Tibial artery (tissue), 4 donors: Measurements from ENCODE around the gene STK40.

Experiments used
- DNase-seq, 2 donors: peaks; one replicate each; pipeline ENCODE4 v3.0.0-alpha.2; 2019
- H3K27ac ChIP-seq, 2 donors: fragments of 200-600 bp; sonication (generic) in 1 of 2; 1 replicate in 1 of 2; 2 replicates in 1 of 2; pipeline ENCODE4 v1.5.1; 2018 to 2019; ENCODE audit warnings: mild to moderate bottlenecking in 1 of 2
- H3K27me3 ChIP-seq, 2 donors: fragments of 200-600 bp; sonication (generic) in 1 of 2; one replicate each; pipeline versions ENCODE4 v1.5.1 to v1.6.0; 2016 to 2019
- H3K36me3 ChIP-seq, 3 donors: fragments of 200-600 bp; sonication (generic) in 2 of 3; one replicate each; pipeline ENCODE4 v1.5.1; 2016 to 2019; ENCODE audit warnings: mild to moderate bottlenecking in 2 of 3
- H3K4me1 ChIP-seq, 4 donors: fragments of 200-600 bp; sonication (generic) in 2 of 4; 1 replicate in 3 of 4; 2 replicates in 1 of 4; pipeline ENCODE4 v1.5.1; 2016 to 2019
- H3K4me3 ChIP-seq, 2 donors: fragments of 200-600 bp; sonication (generic) in 1 of 2; 1 replicate in 1 of 2; 2 replicates in 1 of 2; pipeline ENCODE4 v1.5.1; 2018 to 2019; ENCODE audit warnings: mild to moderate bottlenecking in 2 of 2
- H3K9me3 ChIP-seq, 3 donors: fragments of 200-600 bp; sonication (generic) in 1 of 3; one replicate each; pipeline ENCODE4 v1.5.1; 2016 to 2019
- intact Hi-C: fragments of 100-400 bp; cut with DNase I; formaldehyde crosslinking; loops from one replicate; pipeline ENCODE4 v1.15.0; 2023; ENCODE audit warnings: low total_unique reads
- TF ChIP-seq, protein P1 (sequence below), 2 experiments: fragments of 200-600 bp in 1 of 2; fragments of 450-650 bp in 1 of 2; IDR thresholded peaks; one replicate each; pipeline ENCODE4 v1.5.1; 2017 to 2019; ENCODE audit warnings: antibody characterized with exemption in 2 of 2, mild to moderate bottlenecking in 1 of 2, moderate library complexity in 1 of 2

STK40 gene

DNA sequence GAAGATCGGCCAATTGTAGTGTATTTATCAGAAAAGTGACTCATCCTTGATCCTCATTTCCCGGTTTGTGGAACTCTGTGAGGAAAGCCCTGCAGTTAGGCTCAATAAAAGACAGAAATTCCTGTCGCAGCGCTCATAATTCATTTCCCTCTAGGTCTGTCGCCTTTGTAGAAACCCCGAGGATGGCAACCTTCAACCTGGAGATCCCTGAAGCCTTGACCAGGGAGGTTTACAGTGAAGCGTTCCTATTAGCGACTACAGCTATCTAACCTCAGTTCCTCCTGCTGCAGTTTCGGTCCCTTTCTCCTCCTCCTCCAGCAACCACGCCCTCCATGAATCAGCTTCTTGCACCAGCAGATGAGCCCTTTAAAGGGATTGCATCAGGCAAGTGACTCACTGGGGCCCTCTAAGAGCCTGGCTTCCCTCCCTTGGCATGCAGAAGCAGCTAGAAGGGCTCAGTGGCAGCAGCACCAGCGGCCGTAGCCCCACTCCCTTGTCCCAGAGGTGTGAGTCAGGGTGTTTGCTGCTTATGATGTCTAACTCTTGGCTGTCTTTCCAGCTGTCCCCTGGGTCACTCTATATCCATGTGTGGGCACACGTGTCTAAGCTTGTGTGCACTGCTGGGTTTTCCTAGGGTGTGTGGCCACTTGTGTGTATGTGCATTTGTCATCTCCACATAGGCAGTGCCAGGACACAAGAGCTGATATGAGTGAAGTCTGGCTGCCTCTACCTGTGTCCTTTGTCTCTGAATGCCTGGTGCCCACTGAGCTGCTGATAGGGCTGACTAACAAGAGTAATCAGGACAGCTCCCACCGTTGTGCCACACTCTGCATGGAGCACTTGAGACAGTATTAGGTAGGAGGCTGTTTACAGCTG lies 779 bp upstream of the STK40 start:
- TF ChIP-seq, protein P1, sequence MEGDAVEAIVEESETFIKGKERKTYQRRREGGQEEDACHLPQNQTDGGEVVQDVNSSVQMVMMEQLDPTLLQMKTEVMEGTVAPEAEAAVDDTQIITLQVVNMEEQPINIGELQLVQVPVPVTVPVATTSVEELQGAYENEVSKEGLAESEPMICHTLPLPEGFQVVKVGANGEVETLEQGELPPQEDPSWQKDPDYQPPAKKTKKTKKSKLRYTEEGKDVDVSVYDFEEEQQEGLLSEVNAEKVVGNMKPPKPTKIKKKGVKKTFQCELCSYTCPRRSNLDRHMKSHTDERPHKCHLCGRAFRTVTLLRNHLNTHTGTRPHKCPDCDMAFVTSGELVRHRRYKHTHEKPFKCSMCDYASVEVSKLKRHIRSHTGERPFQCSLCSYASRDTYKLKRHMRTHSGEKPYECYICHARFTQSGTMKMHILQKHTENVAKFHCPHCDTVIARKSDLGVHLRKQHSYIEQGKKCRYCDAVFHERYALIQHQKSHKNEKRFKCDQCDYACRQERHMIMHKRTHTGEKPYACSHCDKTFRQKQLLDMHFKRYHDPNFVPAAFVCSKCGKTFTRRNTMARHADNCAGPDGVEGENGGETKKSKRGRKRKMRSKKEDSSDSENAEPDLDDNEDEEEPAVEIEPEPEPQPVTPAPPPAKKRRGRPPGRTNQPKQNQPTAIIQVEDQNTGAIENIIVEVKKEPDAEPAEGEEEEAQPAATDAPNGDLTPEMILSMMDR (IDR thresholded peaks at IDR 0.05), result no peak
- Histone ChIP-seq H3K27ac (peak overlapping the region; percentile 90 to 95), H3K36me3 (peaks cover 5 to 20% (median 8%) of the 10 kb centered on the region in 3 donors), H3K4me1 (peaks cover 8 to 66% (median 59%) of the 10 kb centered on the region in 4 donors), H3K9me3 (no peaks in the 10 kb centered on the region), H3K4me3 (peak overlapping the region; percentile 76 to 94), H3K27me3 (no peaks in the 10 kb centered on the region)
- DNase-seq, result peak; percentile 99
- intact Hi-C loops, result no loop called here

DNA sequence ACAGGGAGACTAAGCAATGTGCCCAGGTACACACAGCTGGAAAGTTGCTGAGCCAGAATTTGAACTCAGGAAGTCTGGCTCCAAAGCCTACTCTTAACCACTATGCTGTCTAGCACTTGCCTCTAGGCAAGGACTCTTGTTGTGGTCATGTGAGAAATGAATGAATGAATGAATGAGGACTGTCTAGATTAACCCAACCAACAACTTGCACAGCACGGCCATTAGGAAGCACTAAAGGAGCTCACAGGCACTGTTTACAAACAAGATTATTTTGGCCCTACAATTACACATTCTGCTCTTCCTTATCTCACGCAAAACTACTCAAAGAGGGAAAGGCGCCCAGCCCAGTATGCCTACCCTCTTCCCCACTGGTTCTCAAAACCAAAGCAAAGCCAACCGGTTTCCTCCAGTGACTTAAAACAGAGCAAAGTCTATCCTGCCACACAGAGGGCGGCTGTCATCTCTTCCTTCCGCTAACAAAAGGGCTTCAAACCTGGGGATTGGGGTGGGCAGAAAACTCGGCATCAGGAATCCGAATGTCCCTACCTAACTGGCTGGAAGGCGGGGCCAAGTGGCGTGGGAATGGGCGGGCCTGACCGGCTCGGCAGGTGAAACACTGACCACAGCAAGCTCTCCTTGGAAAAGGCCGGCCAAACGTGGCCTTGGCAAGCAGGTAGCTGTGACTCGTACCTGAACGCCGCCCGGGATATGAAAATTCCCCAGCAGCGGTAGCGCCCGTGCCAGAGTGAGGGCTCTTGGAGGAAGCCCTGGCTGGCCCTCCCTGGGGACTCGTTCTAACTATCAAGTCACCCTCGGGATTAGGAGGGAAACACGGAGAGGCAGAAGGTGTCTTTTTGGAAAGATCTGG lies 948 bp downstream of the STK40 start:
- Histone ChIP-seq H3K4me1 (peaks cover 8 to 80% (median 70%) of the 10 kb centered on the region in 4 donors), H3K27ac (peak overlapping the region; percentile 90 to 95), H3K4me3 (peak overlapping the region; percentile 76 to 94), H3K27me3 (no peaks in the 10 kb centered on the region), H3K9me3 (no peaks in the 10 kb centered on the region), H3K36me3 (peaks cover 0 to 3% (median 0%) of the 10 kb centered on the region in 3 donors)
- intact Hi-C loops, result no loop called here
- TF ChIP-seq, protein P1 (IDR thresholded peaks at IDR 0.05), result no peak
- DNase-seq, result peak; percentile 53 to 83

DNA sequence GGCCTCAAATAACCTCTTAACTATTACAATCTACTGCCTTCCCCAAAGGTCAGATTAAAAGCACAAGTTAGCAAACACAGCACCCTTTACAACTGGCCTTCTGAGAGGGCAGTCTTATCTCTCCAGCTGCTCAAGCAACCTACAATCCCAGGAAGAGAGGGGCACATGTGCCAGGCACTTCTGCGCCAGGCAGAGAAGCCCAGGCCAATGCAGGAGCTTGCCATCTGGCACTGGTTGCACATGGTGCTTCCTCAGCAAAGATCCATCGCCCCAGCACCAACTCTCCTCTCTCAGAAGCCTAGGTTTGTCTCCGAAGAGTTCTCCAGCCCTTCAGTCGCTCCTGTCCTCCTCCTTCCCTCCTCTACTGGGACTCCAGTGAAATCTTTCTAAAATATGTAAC lies 2.5 kb downstream of the STK40 start:
- H3K4me1 ChIP-seq, result peaks cover 8 to 80% (median 63%) of the 10 kb centered on the region in 4 donors
- TF ChIP-seq, protein P1 (IDR thresholded peaks at IDR 0.05), result no peak
- intact Hi-C loops, result no loop called here
- no peak for DNase-seq
- H3K27me3 ChIP-seq, result no peaks in the 10 kb centered on the region
- H3K36me3 ChIP-seq, result no peaks in the 10 kb centered on the region
- H3K27ac ChIP-seq, result peak overlapping the region; percentile 90 to 95
- H3K4me3 ChIP-seq, result no peak overlapping the region
- no peaks in the 10 kb centered on the region for H3K9me3 ChIP-seq

DNA sequence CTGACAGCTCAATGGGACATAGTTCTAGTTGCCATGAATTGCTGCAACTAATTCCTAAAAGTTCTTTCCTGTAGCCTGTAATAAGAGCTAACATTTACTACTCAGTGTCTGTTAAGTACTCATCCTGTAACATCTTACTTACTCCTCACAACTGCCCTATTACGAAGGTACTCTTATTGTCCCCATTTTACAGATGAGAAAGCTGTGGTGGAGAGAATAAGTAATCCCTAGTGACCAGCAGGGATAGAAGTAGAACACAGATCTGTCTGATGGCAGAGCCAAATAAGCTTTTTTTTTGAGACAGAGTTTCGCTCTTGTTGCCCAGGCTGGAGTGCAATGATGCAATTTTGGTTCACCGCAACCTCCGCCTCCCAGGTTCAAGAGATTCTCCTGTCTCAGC lies 3.1 kb downstream of the STK40 start:
- Histone ChIP-seq H3K4me3 (no peak overlapping the region), H3K4me1 (peaks cover 8 to 80% (median 59%) of the 10 kb centered on the region in 4 donors), H3K36me3 (no peaks in the 10 kb centered on the region), H3K27me3 (no peaks in the 10 kb centered on the region), H3K27ac (peak overlapping the region; percentile 90 to 95), H3K9me3 (no peaks in the 10 kb centered on the region)
- TF ChIP-seq, protein P1 (IDR thresholded peaks at IDR 0.05), result no peak
- DNase-seq, result no peak
- intact Hi-C loops, result no loop called here

DNA sequence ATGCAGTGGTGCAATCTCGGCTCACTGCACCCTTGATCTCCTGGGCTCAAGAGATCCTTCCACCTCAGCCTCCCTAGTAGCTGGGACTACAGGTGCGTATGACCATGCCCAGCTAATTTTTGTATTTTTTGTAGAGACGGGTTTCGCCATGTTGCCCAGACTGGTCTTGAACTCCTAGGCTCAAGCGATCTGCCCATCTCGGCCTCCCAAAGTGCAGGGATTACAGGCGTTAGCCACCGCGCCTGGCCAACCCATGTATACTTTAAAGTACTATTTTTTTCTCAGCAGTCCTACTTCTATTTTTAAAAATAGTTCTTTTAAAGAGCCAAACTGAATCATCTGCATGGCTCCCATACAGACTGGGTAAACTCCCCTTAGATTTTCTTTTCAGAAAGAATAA lies 3.5 kb downstream of the STK40 start:
- no peak overlapping the region for H3K4me3 ChIP-seq
- H3K27ac ChIP-seq, result peak overlapping the region; percentile 90 to 95
- no peaks in the 10 kb centered on the region for H3K27me3 ChIP-seq
- H3K4me1 ChIP-seq, result peaks cover 8 to 78% (median 56%) of the 10 kb centered on the region in 4 donors
- no peaks in the 10 kb centered on the region for H3K36me3 ChIP-seq
- no peaks in the 10 kb centered on the region for H3K9me3 ChIP-seq
- TF ChIP-seq, protein P1 (IDR thresholded peaks at IDR 0.05), result no peak
- intact Hi-C loops, result no loop called here
- DNase-seq, result no peak
